Kidney capillary endothelial cell (primary cell): ENCODE results near the gene PSMB3.
A peak's percentile ranks its signal among the peaks of the same experiment; 100 is the strongest.

ENCODE experiments used
- DNase-seq: peaks from one replicate; pipeline ENCODE4 v3.0.0-alpha.2; 2018; ENCODE audit warnings: low spot score

The PSMB3 gene

GRCh38 chr17:38733982-38734973 lies 18.3 kb upstream of the PSMB3 start:
- no peak for DNase-seq

DNA sequence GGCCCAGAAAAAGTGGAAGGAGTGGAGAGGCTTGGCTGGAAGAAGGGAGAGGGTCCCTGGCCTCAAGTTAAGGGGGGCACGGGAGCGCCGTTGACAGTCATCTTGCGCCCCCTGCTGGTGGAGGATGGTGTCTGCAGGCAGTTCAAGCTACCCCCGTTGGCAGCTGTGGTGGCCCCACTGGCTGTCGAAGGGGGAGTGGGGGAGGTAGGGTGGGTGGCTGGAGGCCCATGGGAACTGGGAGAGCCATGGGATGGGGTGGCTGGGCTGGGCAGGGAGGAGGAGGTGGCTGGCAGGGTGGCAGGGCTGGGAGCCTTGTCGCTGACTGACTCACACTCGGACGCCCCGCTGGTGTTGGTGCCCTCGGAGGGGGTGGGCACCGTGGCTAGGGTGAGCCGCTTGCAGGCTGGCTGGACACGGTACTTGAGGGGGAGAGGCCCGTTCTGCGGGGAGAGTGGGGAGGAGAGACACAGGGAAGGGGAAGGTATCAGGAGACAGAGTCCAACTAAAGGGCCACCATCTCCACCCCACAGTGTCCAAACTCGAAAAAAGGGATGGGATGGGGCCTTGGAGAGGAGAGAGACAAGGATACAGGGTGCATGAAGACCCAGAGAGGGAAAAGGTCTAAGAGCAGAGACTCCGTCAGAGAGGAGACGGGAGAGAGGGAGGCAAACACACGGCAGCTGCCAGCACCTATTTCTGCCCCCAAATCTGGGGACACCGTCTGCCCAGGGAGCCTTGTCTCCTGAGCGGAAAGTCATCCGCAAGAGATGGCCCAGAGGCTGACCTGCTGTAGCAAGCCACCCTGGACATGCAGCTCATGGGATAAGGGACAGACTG lies 17.2 kb upstream of the PSMB3 start:
- no peak for DNase-seq

GRCh38 chr17:38738007-38738662 lies 14.4 kb upstream of the PSMB3 start:
- no peak for DNase-seq

DNA sequence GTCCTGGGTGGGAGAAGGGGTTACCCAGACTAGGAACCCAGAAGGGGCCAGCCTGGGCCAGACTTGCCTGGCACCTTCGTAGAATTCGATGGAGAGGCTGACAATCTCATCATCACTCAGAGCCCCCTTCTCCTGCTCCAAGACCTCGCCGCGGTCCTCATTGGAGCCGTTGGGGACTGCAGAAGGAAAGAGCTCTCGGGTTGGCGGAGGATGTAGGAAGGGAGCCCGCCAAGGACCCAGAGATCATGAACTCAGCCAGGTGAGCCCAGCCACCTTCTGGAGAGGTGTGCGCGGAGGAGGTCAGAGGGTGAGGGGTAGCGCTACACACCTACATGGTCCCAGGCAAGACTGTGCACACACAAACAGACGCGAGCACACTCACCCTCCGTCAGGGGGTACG lies 13.9 kb upstream of the PSMB3 start:
- no peak for DNase-seq

DNA sequence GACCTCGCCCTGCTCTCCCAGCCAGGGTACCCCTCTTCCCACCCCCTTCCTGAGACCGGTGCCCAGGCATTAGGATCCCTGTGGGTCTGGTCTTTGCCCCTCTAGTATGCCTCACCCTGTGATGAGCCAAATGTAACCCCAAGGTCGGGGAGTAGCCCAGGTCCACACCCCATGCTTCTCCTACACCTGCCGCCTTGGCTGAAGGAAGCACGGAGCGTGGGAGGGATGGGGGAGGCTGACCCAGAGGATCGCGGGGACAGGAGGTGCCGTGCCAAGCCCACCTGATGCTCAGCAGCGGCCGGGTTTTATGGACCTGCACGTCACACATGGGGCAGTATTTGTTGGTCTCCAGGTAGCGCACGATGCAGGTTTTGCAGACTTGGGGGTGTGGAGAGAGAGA lies 13.2 kb upstream of the PSMB3 start:
- no peak for DNase-seq

GRCh38 chr17:38740044-38740443 lies 12.5 kb upstream of the PSMB3 start:
- no peak for DNase-seq

DNA sequence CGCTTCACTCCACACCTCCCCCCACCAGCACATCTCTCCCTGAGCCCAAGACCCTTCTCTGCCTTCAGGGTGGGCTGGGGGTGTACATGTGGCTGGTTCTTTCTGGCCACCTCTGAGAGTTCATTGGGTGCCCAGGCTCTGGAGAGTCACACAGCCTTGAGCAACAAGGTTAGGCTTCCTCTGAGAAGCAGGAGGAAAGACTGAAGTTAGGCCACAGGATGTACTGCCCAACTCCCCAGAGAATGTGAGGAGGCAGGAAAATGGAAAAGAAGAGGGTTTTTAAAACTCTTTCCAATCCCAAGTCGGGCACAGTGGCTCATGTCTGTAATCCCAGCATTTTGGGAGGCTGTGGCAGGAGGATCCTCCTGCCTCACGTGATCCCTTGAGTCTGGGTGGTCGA lies 11.7 kb upstream of the PSMB3 start:
- DNase-seq, result no peak

DNA sequence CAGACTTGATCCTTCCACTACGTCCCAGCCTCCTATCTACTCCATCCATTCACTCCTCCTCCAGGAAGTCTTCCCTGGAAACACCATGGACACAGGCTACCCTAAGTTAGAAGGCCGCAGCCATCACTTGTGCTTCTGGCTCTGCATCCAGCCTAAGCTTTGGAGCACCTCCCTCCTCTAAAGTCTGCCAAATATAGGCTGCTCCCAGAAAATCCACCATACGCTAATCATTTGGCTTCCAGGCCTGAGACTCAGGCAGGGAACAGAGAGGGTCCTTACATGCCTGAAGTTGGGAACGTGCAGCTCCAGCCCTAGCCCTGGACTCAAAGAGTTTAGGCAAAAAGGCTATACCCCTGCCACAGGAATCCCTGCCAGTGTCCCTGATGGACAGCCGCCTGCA lies 11.1 kb upstream of the PSMB3 start:
- no peak for DNase-seq

DNA sequence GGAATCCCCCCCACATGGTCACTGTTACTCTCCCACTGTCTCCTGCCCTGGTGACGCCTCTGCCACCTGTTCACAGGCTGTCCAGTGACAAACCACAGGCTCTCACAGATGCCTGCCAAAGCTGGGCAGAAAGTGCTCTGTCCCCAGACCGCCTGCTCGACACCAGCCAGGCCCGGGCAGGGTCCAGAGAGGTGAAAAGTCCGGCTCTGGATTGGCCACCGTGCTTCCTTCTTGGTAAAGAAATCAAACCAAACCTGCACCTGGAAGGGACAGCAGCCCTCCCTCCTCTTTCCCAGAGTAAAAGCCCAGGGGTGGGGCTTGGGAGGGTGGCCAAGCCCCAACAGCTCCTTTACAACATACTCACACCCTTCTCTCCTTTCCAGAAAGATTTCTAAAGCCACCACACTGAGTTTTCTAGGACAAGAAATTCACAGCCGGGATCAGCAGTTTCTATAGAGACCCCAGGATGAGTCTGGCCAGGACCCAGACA lies 10.6 kb upstream of the PSMB3 start:
- no peak for DNase-seq

GRCh38 chr17:38742411-38743308 lies 9.9 kb upstream of the PSMB3 start:
- peak; percentile 91 for DNase-seq

- no peak for DNase-seq
Observed at GRCh38 chr17:38743556-38744171, 8.9 kb upstream of the PSMB3 start.

DNA sequence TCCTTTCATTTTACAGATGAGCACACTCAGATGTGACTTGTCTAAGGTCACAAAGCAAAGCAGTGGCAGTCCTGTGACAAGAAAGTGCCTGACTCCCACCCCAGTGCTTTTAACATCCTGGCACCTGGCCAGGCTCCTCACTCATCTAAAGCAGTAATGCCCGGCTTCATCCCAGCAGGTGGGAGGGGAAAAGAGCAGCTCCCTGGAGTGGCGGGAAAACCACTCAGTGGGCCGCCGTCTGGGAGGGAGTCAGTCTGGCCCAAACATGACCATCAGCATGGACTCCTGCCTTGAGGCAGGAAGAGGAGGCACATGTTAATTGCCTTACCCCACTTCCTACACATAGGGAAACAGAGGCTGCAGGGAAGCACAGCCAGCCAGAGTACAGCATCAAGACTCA lies 7.0 kb upstream of the PSMB3 start:
- DNase-seq, result no peak

GRCh38 chr17:38746004-38746848 lies 6.3 kb upstream of the PSMB3 start:
- DNase-seq, result no peak

GRCh38 chr17:38746849-38747462 lies 5.6 kb upstream of the PSMB3 start:
- DNase-seq, result no peak

- no peak for DNase-seq
Observed at GRCh38 chr17:38747463-38748148, 4.9 kb upstream of the PSMB3 start.

DNA sequence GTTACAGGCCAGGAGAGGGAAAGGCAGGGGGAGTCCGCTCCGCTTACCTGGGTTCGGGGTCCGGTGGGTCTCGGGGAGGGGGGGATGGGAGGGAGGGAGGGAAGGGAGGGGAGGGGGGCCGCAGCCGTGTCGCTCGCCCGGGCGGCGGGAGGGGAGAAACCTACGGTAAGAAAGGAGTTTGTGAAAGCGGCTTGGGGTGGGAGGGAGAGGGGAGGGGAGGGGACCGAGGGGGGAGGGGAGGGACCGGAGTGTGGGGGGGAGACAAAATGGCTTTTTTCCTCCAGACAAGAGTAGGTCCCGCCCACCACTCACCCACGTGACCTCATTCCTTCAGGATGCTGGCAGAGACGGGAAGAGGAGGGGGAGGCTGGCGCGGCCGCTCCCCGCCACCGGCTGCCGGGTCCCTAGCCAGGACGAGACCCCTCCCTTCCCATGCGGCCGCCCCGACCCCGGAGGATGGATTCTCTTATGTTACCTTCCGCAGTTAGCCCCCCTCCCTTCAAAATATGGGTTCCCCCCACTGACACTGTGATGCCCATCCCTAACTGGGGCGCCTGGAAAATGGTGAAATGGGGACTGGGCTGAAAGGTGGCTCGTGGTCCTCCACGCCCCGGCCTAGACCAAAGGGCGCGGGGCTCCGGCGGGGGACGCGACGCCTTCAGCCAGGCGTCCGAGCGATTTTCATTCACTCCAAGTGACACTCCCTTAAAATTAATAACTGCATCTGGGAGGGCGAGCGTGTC lies 4.2 kb upstream of the PSMB3 start, which contains the start of gene PCGF2:
Gene PCGF2, minus strand, starts transcription at position 188 of the 743 bp plus-strand sequence. CDS start 7,934 bp downstream, outside the sequence.
- peak; percentile 88 for DNase-seq

DNA sequence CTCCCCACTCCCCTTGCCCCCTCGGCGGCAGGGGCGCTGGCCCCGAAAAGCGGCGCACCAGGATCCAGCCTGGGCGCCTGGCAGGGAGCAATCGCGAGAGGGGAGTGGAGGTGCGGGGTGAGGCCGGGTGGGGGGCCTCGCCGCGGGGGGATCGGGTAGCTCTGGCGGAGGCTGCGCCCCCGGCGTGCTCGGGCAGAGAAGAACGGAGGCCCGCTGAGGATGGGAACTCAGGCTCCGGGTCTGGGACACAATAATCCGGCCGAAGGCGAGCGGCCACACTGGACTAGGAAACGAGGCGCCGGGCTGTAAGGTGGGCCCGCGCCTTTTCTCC lies 3.7 kb upstream of the PSMB3 start:
- DNase-seq, result no peak
